Femur (tissue), 1 donor: ENCODE measurements around the gene PXYLP1.
A peak's percentile ranks its signal among the peaks of the same experiment; 100 is the strongest.

Experiments used
- DNase-seq: peaks from one replicate; pipeline ENCODE4 v3.0.0-alpha.2; 2017

PXYLP1 gene

DNA sequence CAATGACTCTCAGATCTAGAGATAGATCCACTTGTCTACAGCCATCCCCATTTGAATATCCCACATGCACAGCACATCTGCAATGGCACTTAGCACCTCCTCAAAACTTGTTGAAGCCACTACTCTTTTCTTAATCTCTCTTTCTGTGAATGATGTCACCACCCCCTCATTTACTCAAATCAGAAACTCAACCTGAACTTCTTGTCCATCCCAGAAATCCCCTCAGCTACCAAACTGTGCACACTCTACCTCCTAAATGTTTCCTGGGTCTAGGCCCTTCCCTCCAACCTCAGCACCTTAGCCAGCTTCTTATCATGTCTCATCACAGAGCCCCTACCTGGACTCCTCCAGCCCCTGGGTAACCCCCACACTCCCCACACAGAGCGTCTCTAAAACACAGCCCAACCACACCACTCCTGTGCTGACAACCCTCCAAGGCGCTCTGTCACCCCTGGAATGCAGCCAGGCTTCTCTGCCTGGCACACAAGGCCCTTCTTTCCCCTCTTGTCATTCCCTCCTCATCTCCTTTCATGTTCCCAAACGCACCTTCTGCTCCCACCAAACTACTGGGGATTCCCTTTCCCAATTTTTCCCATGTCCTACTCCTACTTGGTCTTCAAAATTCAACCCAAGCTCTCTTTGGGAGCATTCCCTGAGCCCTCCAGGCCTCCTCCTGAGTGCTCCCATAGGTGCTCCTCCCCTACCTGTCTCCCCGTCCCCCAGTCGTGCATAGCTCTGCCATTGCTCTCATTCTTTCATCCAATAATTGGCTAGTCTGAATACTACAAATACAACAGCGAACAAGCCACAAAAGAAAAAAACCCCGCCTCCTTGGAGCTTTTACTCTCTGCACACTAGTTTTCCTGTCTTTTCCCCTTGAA, 96.9 kb downstream of the PXYLP1 start:
- no peak for DNase-seq

GRCh38 chr3:141330235-141330634, 98.6 kb downstream of the PXYLP1 start:
- DNase-seq: no peak

DNA sequence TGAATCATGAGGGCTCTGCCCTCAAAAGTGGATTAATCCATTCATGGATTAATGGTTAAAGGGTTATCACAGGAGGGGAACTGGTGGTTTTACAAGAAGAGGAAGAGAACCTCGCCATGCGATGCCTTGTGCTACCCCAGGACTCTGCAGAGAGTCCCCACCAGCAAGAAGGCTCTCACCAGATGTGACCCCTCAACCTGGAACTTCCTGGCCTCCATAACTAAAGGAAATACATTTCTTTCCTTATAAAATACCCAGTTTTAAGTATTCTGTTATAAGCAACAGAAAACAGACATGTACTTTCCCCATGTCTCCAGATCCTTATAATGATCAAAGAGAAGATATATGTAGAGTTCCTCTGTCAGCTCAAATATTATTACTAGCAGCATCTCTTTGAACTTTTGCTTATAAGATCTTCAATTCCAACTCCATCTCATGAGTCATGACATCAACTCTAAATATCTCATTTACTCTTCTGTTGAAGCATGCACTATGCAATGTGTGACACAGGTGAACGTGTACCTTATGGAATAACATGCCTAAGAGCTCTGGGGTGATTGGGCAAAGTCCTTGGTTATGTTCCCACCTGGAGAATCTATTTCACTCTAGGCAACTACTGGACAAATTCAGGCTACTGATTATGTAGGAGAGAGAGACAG, 99.2 kb downstream of the PXYLP1 start:
- DNase-seq: no peak

DNA sequence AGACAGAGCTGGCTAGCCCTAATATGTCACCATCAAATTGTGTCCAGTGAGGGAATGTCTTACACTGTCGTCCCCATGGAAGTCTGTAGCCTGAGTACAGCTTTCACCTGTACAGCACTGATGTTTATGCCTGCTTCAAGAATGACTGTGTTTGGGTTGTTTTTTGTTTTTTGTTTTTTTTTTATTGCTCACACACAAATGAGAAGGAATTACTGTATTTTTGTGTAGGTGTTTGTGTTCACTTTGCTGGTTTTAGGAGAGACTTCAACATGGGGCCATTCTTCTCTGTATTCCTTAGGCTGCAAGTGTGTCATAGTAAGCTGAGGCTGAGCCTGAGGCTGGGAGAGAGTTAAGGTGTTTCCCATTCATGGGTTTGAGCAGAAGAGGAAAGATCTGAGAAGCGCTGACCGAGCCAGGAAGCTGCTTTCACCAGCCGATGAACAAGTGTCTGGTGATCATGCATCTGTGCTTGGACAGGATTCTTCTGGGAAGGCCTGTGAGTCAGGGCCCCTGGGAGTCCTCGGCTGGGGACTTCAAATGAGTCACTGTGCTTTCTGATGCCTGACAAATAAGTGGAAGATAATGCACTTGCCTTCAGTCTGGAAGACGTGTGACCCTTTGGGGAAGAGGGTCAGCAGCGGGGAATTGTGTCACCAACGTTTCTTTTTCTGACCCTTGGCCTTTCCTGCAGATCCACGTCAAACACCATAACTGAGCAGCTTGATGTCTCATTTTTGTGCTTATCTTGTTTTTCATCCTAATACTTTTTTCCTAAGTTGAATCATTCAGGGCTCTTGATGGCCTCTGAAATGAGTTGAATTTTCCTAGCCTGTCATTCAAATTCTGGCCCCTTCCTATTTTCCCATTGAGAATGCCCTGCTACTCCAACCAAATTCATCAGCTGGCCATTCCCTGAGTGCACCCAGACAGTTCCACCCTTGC, 100.0 kb downstream of the PXYLP1 start:
- DNase-seq: peak; percentile 34

- no peak for DNase-seq
These were observed 100.8 kb downstream of the PXYLP1 start for GRCh38 chr3:141332416-141332815.

DNA sequence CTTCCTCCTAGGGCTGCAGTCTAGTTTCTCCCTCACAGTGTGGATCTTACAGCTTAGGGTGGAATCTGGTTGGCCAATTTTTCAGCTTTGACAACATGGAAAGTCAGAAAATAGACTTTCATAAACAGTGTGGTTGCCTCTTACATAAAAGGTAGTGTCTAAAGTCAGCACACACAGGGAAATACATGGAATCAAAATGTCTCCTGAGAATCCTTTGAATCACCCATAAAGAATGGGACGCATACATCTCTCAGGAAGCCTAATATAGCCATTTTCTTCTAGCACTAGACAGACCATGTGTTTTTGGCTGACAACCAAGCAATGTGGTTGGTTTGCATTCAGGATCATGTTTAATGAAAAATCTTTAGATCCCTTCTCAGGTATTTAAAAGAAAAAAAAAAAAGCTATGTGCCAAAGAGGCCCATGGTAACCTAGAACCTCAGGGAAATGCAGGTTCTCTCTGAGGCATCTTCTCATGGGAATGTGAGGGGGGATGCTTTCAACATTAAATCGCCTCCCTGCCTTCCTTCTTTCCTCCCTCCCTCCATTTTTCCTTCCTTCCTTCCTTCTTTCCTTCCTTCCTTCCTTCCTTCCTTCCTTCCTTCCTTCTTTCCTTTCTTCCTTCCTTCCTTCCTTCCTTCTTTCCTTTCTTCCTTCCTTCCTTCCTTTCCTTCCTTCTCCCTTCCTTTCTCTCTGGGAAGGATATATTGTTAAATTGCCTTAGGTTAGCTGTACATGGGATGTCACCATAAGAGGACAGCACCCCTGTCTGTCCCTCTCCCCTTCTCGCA, 102.4 kb downstream of the PXYLP1 start:
- no peak for DNase-seq

- DNase-seq: no peak
These were observed 103.1 kb downstream of the PXYLP1 start for GRCh38 chr3:141334627-141335250.

GRCh38 chr3:141335531-141336061, 104.0 kb downstream of the PXYLP1 start:
- no peak for DNase-seq

- DNase-seq: no peak
These were observed 105.3 kb downstream of the PXYLP1 start for GRCh38 chr3:141336672-141337522.

DNA sequence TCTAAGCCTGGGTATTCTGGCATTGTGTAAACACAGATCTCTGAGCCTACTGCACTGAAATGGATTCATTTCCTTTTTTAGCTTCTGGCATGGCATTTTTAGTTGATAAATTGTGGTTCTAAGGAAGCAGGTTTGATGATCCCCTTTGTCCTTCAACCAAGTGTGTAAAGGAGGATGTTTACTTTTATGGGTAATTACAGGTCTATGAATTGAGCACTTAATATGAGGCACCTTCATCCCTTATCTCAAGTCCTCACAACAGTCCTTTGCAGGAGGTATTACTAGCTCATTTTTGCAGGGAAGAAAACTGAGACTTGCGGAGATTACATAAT, 105.9 kb downstream of the PXYLP1 start:
- no peak for DNase-seq

DNA sequence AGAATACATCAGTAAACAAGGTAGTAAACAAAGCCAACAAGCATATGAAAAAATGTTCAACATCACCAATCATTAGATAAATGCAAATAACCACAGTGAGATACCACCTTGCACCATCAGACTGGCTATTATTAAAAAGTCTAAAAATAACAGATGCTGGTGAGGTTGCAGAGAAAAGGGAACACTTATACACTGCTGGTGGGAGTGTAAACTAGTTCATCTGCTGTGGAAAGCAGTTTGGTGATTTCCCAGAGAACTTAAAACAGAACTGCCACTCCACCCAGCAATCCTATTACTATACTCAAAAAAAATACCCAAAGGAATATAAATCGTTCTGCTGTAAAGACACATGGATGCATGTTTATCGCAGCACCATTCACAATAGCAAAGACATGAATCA, 106.4 kb downstream of the PXYLP1 start:
- no peak for DNase-seq

GRCh38 chr3:141338881-141339280, 107.3 kb downstream of the PXYLP1 start:
- no peak for DNase-seq

DNA sequence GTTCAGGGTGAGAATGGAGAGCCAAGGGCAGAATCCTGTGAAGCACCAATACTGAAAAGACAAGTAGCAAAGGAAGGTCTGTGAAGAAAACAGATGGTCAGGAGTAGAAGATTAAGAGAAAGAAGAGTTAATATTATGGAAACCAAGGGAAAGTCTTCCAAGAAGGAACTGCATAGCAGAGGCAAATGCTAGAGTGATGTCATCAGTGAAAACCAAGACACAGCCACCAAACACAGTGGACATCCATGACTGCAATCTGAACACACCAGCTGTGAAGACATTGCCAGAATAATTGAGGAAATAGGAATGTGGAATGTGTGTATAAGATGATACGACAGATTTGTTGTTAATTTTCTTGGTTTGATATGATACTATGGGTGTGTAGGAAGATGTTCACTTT, 109.9 kb downstream of the PXYLP1 start:
- DNase-seq: no peak

DNA sequence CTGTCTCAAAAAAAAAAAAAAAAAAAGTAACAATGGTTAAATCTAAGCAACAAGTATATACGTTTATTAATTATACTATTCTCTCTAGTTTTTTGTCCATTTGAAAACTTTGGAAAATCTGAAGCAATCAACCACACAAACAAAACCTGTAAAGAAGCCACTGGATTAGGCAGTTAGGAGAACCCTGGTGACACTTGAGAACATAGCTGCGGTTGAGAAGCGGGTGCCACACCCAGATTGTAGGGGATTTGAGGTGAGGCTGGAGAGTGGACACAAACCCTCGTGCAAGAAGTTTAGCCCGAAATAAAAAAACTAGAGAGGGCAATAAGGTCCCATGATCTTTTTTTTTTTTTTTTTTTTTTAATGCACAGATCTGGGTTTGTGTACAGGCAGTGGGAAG, 110.8 kb downstream of the PXYLP1 start:
- no peak for DNase-seq

- DNase-seq: no peak
These were observed 111.5 kb downstream of the PXYLP1 start for GRCh38 chr3:141343077-141343476.

GRCh38 chr3:141343865-141344271, 112.2 kb downstream of the PXYLP1 start:
- no peak for DNase-seq
